A549 (cell line): Measurements from ENCODE around the gene EXOC3L2.

Source experiments
- CBX2 ChIP-seq: fragments of 200-600 bp; sonication (generic); IDR thresholded peaks from 2 replicates; pipeline ENCODE4 v1.6.1; 2016; ENCODE audit warnings: low read depth, mild to moderate bottlenecking, borderline replicate concordance
- CHD4 ChIP-seq: fragments of 200-600 bp; sonication (generic); IDR thresholded peaks from 2 replicates; pipeline ENCODE4 v1.6.1; 2016; ENCODE audit warnings: antibody characterized with exemption, mild to moderate bottlenecking, borderline replicate concordance
- EP300 ChIP-seq, 2 experiments: fragments of >200 bp; sonication (Bioruptor Twin); formaldehyde crosslinking; IDR thresholded peaks; 2 replicates in 1 of 2; 3 replicates in 1 of 2; pipeline ENCODE4 v1.6.1; 2016 to 2017
- POLR2A ChIP-seq: IDR thresholded peaks from 2 replicates; pipeline ENCODE4 v1.6.1; 2012; ENCODE audit warnings: mild to moderate bottlenecking, low read length
- RAD21 ChIP-seq, 2 experiments: fragments of >200 bp in 1 of 2; sonication (Bioruptor Twin) in 1 of 2; formaldehyde crosslinking in 1 of 2; IDR thresholded peaks in 1 of 2; conservative IDR thresholded peaks in 1 of 2; 2 replicates in 1 of 2; 3 replicates in 1 of 2; pipeline ENCODE4 v1.6.1; 2012 to 2018; ENCODE audit warnings: inconsistent platforms in 1 of 2
- SMC3 ChIP-seq: fragments of >200 bp; sonication (Bioruptor Twin); formaldehyde crosslinking; IDR thresholded peaks from 3 replicates; pipeline ENCODE4 v1.6.1; 2018; ENCODE audit warnings: inconsistent platforms
- USF2 ChIP-seq: fragments of 450-650 bp; IDR thresholded peaks from 2 replicates; pipeline ENCODE4 v1.6.1; 2014; ENCODE audit warnings: antibody characterized with exemption
- TF ChIP-seq, protein P1 (sequence below): fragments of >200 bp; sonication (Bioruptor Twin); formaldehyde crosslinking; IDR thresholded peaks from 3 replicates; pipeline ENCODE4 v1.5.1; 2016

DNA sequence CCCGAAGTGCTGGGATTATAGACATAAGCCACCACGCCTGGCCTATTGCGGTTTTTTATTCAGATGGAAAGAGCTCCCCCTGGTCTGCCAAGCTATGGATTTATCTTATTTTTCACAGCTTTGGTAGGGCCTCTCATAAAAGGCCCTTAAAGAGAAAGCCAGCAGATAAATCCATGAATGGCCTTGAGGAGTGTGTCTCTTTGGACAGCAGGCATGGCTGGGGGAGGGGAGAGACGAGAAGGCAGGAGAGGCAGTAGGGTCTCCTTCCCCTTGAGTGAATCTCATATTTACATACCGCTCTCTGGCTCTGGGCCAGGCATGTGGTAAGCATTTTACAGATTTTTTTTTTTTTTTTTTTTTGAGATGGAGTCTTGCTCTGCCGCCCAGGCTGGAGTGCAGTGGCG is 31.1 kb upstream of the EXOC3L2 start:
- TF ChIP-seq, protein P1, sequence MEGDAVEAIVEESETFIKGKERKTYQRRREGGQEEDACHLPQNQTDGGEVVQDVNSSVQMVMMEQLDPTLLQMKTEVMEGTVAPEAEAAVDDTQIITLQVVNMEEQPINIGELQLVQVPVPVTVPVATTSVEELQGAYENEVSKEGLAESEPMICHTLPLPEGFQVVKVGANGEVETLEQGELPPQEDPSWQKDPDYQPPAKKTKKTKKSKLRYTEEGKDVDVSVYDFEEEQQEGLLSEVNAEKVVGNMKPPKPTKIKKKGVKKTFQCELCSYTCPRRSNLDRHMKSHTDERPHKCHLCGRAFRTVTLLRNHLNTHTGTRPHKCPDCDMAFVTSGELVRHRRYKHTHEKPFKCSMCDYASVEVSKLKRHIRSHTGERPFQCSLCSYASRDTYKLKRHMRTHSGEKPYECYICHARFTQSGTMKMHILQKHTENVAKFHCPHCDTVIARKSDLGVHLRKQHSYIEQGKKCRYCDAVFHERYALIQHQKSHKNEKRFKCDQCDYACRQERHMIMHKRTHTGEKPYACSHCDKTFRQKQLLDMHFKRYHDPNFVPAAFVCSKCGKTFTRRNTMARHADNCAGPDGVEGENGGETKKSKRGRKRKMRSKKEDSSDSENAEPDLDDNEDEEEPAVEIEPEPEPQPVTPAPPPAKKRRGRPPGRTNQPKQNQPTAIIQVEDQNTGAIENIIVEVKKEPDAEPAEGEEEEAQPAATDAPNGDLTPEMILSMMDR = no peak
- TF ChIP-seq POLR2A = no peak
- TF ChIP-seq EP300 (IDR thresholded peaks at IDR 0.05) = no peak
- TF ChIP-seq RAD21 (conservative IDR thresholded peaks at IDR 0.05 in 1 of 2, IDR thresholded peaks at IDR 0.05 in 1 of 2) = no peak
- no peak for TF ChIP-seq SMC3
- TF ChIP-seq USF2 = no peak
- no peak for TF ChIP-seq CBX2
- no peak for TF ChIP-seq CHD4
